IMR-90 (cell line): ENCODE results near the gene ZNF714. TPM values are rescaled to one million over a fixed set of nuclear protein-coding genes. Genes with fewer than 3 reads are reported as not detected.

Experiments used
- ATAC-seq: fragments of 200-7000 bp; cut with Tn5 transposase; 2 replicates; pipeline ENCODE4 v1.9.1; 2020; ENCODE audit warnings: low read depth, mild to moderate bottlenecking, moderate library complexity
- BruUV-seq: library from RNA; stranded (reverse); fragments of 400-500 nt; replicated peaks from 2 replicates; lab custom pipeline; 2021; lab: Mats Ljungman, UMichigan
- CTCF ChIA-PET: fragments of 300-600 bp; formaldehyde crosslinking; extraction: SDS; loops from one replicate; lab custom pipeline; 2021; ENCODE audit warnings: antibody characterized with exemption; lab: Yijun Ruan, JAX
- POLR2A ChIA-PET: fragments of 300-600 bp; sonication (Branson Sonifier 250); formaldehyde crosslinking; loops from one replicate; lab custom pipeline; 2022; ENCODE audit warnings: antibody characterized with exemption; ENCODE audit not compliant: unreplicated experiment; lab: Charles Lee
- DNase-seq: peaks from one replicate; pipeline ENCODE4 v3.0.0; 2013
- H2AFZ ChIP-seq: replicated peaks from 2 replicates; pipeline ENCODE3; 2013; ENCODE audit warnings: low read length, mild to moderate bottlenecking; ENCODE audit not compliant: poor library complexity
- H2AK5ac ChIP-seq: 2 replicates; pipeline ENCODE4 v1.6.1; 2013; ENCODE audit warnings: low read depth, low read length, inconsistent platforms
- H2AK9ac ChIP-seq: replicated peaks from 2 replicates; pipeline ENCODE3; 2013; ENCODE audit warnings: mild to moderate bottlenecking, low read depth, low read length, moderate library complexity; ENCODE audit not compliant: poor library complexity
- H2BK120ac ChIP-seq: 2 replicates; pipeline ENCODE4 v1.6.1; 2013; ENCODE audit warnings: low read depth, low read length, inconsistent platforms
- H2BK15ac ChIP-seq: 3 replicates; pipeline ENCODE4 v1.6.1; 2013; ENCODE audit warnings: low read depth, low read length, inconsistent platforms
- H2BK20ac ChIP-seq: 2 replicates; pipeline ENCODE4 v1.6.1; 2013; ENCODE audit warnings: low read depth, mild to moderate bottlenecking, inconsistent platforms, low read length, moderate library complexity
- H2BK5ac ChIP-seq: 2 replicates; pipeline ENCODE4 v1.6.1; 2013; ENCODE audit warnings: mild to moderate bottlenecking, low read depth, low read length, inconsistent platforms; ENCODE audit not compliant: poor library complexity, severe bottlenecking
- H3K14ac ChIP-seq: replicated peaks from 2 replicates; pipeline ENCODE4 v1.6.1; 2013; ENCODE audit warnings: low read depth, low read length, inconsistent platforms
- H3K18ac ChIP-seq: 2 replicates; pipeline ENCODE4 v1.6.1; 2013; ENCODE audit warnings: low read depth, low read length, control low read depth
- H3K23ac ChIP-seq: 2 replicates; pipeline ENCODE4 v1.6.1; 2013; ENCODE audit warnings: low read depth, low read length, inconsistent platforms
- H3K27ac ChIP-seq: 2 replicates; pipeline ENCODE4 v1.5.1; 2013; ENCODE audit warnings: mild to moderate bottlenecking, control low read depth, low read length; ENCODE audit not compliant: insufficient read depth
- H3K27me3 ChIP-seq: 2 replicates; pipeline ENCODE4 v1.6.1; 2013; ENCODE audit warnings: low read length; ENCODE audit not compliant: control insufficient read depth, insufficient read depth
- H3K36me3 ChIP-seq: 2 replicates; pipeline ENCODE4 v1.6.1; 2013; ENCODE audit warnings: low read length, mixed read lengths; ENCODE audit not compliant: control insufficient read depth, insufficient read depth
- H3K4ac ChIP-seq: 2 replicates; pipeline ENCODE4 v1.6.1; 2013; ENCODE audit warnings: low read depth, low read length, inconsistent platforms
- H3K4me1 ChIP-seq: 2 replicates; pipeline ENCODE4 v1.6.1; 2013; ENCODE audit warnings: low read length, mixed read lengths; ENCODE audit not compliant: control insufficient read depth, insufficient read depth
- H3K4me2 ChIP-seq: 2 replicates; pipeline ENCODE4 v1.6.1; 2013; ENCODE audit warnings: low read depth, mild to moderate bottlenecking, control low read depth, low read length, moderate library complexity
- H3K4me3 ChIP-seq: 2 replicates; pipeline ENCODE4 v1.5.1; 2013; ENCODE audit warnings: low read depth, mild to moderate bottlenecking, control low read depth, low read length, moderate library complexity; ENCODE audit not compliant: insufficient read depth
- H3K56ac ChIP-seq: 2 replicates; pipeline ENCODE4 v1.6.1; 2013; ENCODE audit warnings: low read length, inconsistent platforms; ENCODE audit not compliant: insufficient read depth; ENCODE audit errors: extremely low read depth
- H3K79me1 ChIP-seq, 2 experiments: 2 replicates each; pipeline ENCODE4 v1.6.1; 2013; ENCODE audit warnings: low read length in 2 of 2, inconsistent platforms in 1 of 2, low read depth in 1 of 2
- H3K9ac ChIP-seq: 2 replicates; pipeline ENCODE4 v1.6.1; 2013; ENCODE audit warnings: low read depth, low read length, control low read depth
- H3K9me1 ChIP-seq: 2 replicates; pipeline ENCODE4 v1.6.1; 2013; ENCODE audit warnings: low read length, inconsistent platforms; ENCODE audit not compliant: insufficient read depth
- H3K9me3 ChIP-seq: 2 replicates; pipeline ENCODE4 v1.6.1; 2013; ENCODE audit warnings: low read length; ENCODE audit not compliant: control insufficient read depth, insufficient read depth
- H4K20me1 ChIP-seq: 2 replicates; pipeline ENCODE4 v1.6.1; 2013; ENCODE audit warnings: low read length, inconsistent platforms; ENCODE audit not compliant: insufficient read depth
- H4K5ac ChIP-seq: 2 replicates; pipeline ENCODE4 v1.6.1; 2013; ENCODE audit warnings: mild to moderate bottlenecking, low read depth, low read length, control low read depth
- H4K8ac ChIP-seq, 2 experiments: 2 replicates each; pipeline ENCODE4 v1.6.1; 2013; ENCODE audit warnings: low read depth in 2 of 2, low read length in 2 of 2, control low read depth in 1 of 2, inconsistent platforms in 1 of 2
- H4K91ac ChIP-seq: 2 replicates; pipeline ENCODE4 v1.6.1; 2013; ENCODE audit warnings: low read depth, low read length, inconsistent platforms; ENCODE audit not compliant: insufficient read depth
- FOS ChIP-seq: fragments of 150-350 bp; IDR thresholded peaks from 2 replicates; pipeline ENCODE4 v1.6.1; 2016; ENCODE audit warnings: low read depth, low read length
- MAFK ChIP-seq: IDR thresholded peaks from 2 replicates; pipeline ENCODE4 v1.6.1; 2012; ENCODE audit warnings: low read depth, low read length, improper control_type of control experiment
- MAZ ChIP-seq: IDR thresholded peaks from 2 replicates; pipeline ENCODE4 v1.6.1; 2012; ENCODE audit warnings: low read depth, mild to moderate bottlenecking, low read length, improper control_type of control experiment, moderate library complexity, borderline replicate concordance
- POLR2A ChIP-seq: IDR thresholded peaks from 2 replicates; pipeline ENCODE4 v1.6.1; 2012; ENCODE audit warnings: mild to moderate bottlenecking, low read depth, low read length
- RAD21 ChIP-seq: IDR thresholded peaks from 2 replicates; pipeline ENCODE4 v1.6.1; 2012; ENCODE audit warnings: low read length, improper control_type of control experiment
- RCOR1 ChIP-seq: IDR thresholded peaks from 2 replicates; pipeline ENCODE4 v1.6.1; 2012; ENCODE audit warnings: mild to moderate bottlenecking, low read length, improper control_type of control experiment; ENCODE audit not compliant: insufficient replicate concordance
- RFX5 ChIP-seq: IDR thresholded peaks from 2 replicates; pipeline ENCODE4 v1.8.0; 2012; ENCODE audit warnings: low read depth, mild to moderate bottlenecking, low read length, moderate library complexity
- SMC3 ChIP-seq: fragments of 150-350 bp; IDR thresholded peaks from 2 replicates; pipeline ENCODE4 v1.6.1; 2016; ENCODE audit warnings: low read depth, mild to moderate bottlenecking, antibody characterized with exemption, low read length, moderate library complexity
- dilution Hi-C: fragments of 300-500 bp; cut with HindIII; formaldehyde crosslinking; loops from one replicate; pipeline ENCODE4 v1.14.3; 2018; ENCODE audit warnings: low sequenced_read_pairs; ENCODE audit not compliant: unreplicated experiment
- in situ Hi-C: fragments of 300-500 bp; cut with MboI; formaldehyde crosslinking; loops from 3 replicates; pipeline ENCODE4 v1.14.3; 2019; ENCODE audit warnings: low sequenced_read_pairs, inconsistent platforms, mixed read lengths
- intact Hi-C: fragments of 100-400 bp; cut with micrococcal nuclease; formaldehyde crosslinking; loops from 2 replicates; pipeline ENCODE4 v1.10.0; 2022
- polyA plus RNA-seq, 3 experiments: library from polyadenylated mRNA; depleted of rRNA; stranded (reverse); fragments of >200 nt; gene quantifications; 2 replicates each; pipeline ENCODE4 v1.2.3, GENCODE V29; 2012; ENCODE audit warnings: low replicate concordance in 1 of 3
- total RNA-seq: library from RNA; depleted of rRNA; stranded (reverse); fragments of >200 nt; gene quantifications from 2 replicates; pipeline ENCODE4 v1.2.3, GENCODE V29; 2012

ZNF714 gene
- total and polyA plus RNA-seq, 2 of the 4 experiments (the other 2 are of a cell fraction) = 7.2 to 14.3 TPM

GRCh38 chr19:21126078-21126477, 44.1 kb downstream of the ZNF714 start:
- dilution Hi-C loops = no loop called here
- no peaks in the 10 kb centered on the region for H3K9me3 ChIP-seq
- no peak overlapping the region for H3K4me2 ChIP-seq
- no peak overlapping the region for H2BK15ac ChIP-seq
- no peaks in the 10 kb centered on the region for H3K27me3 ChIP-seq
- no peak overlapping the region for H2BK20ac ChIP-seq
- no peak overlapping the region for H3K4me3 ChIP-seq
- H4K91ac ChIP-seq = no peak overlapping the region
- H3K4ac ChIP-seq = no peak overlapping the region
- H2AK5ac ChIP-seq = no peak overlapping the region
- ATAC-seq (no peak), DNase-seq (no peak)
- H3K9me1 ChIP-seq = no peaks in the 10 kb centered on the region
- no peak overlapping the region for H3K27ac ChIP-seq
- H3K14ac ChIP-seq = no peak overlapping the region
- H4K5ac ChIP-seq = no peak overlapping the region
- H3K79me1 ChIP-seq = no peaks in the 10 kb centered on the region
- no peak overlapping the region for H3K9ac ChIP-seq
- H3K4me1 ChIP-seq = no peaks in the 10 kb centered on the region
- TF ChIP-seq POLR2A = no peak
- no peak for TF ChIP-seq RAD21
- TF ChIP-seq MAFK = no peak
- no peak for TF ChIP-seq MAZ
- no peak for TF ChIP-seq RFX5
- TF ChIP-seq RCOR1 = no peak
- TF ChIP-seq SMC3 = no peak
- TF ChIP-seq FOS = no peak
- H2BK120ac ChIP-seq = no peak overlapping the region
- H2BK5ac ChIP-seq = no peak overlapping the region
- ChIA-PET POLR2A (no interaction called here), CTCF (interaction anchor here (0.6 kb wide), 1 partner anchor 212 kb away, joined by 6 read pairs; no protein-coding TSS in a partner anchor)
- H2AFZ ChIP-seq = no peak overlapping the region
- H3K23ac ChIP-seq = no peak overlapping the region
- no peaks in the 10 kb centered on the region for H4K20me1 ChIP-seq
- in situ Hi-C loops = no loop called here
- no peak overlapping the region for H3K18ac ChIP-seq
- H4K8ac ChIP-seq = no peak overlapping the region
- no peaks in the 10 kb centered on the region for H3K36me3 ChIP-seq
- intact Hi-C loops = no loop called here
- no TSS peak for BruUV-seq
- H2AK9ac ChIP-seq = no peak overlapping the region
- H3K56ac ChIP-seq = no peak overlapping the region
